H1 (cell line): Measurements from ENCODE around the gene TMUB2. TPM values are rescaled to one million over a fixed set of nuclear protein-coding genes. Genes with fewer than 3 reads are reported as not detected.

Experiments used
- CTCF ChIA-PET: fragments of 300-600 bp; sonication (Branson Sonifier 250); formaldehyde crosslinking; loops from one replicate; lab custom pipeline; 2021; ENCODE audit not compliant: partially characterized antibody; lab: Charles Lee
- POLR2A ChIA-PET: fragments of 300-600 bp; sonication (Branson Sonifier 250); formaldehyde crosslinking; loops from one replicate; lab custom pipeline; 2021; ENCODE audit warnings: inconsistent platforms; ENCODE audit not compliant: partially characterized antibody; lab: Charles Lee
- DNase-seq, 2 experiments: peaks; one replicate each; pipeline versions ENCODE4 v3.0.0 to v3.0.0-alpha.2; 2010 to 2022; ENCODE audit warnings: low spot score in 2 of 2, low read depth in 1 of 2, mixed read lengths in 1 of 2
- FAIRE-seq: peaks from 2 replicates; lab custom pipeline; 2011; peaks lifted over from hg19 to GRCh38; lab: Jason Lieb, UNC
- H2AFZ ChIP-seq: 2 replicates; pipeline ENCODE4 v1.8.1; 2012; ENCODE audit warnings: low read length, inconsistent platforms
- H2AK5ac ChIP-seq: 2 replicates; pipeline ENCODE4 v1.6.1; 2013; ENCODE audit warnings: low read depth, low read length
- H2BK120ac ChIP-seq: replicated peaks from 2 replicates; pipeline ENCODE3; 2013; ENCODE audit warnings: low read depth, low read length, inconsistent platforms
- H2BK12ac ChIP-seq: 2 replicates; pipeline ENCODE4 v1.6.1; 2013; ENCODE audit warnings: low read depth, low read length
- H2BK15ac ChIP-seq: 2 replicates; pipeline ENCODE4 v1.6.1; 2013; ENCODE audit warnings: low read length
- H2BK20ac ChIP-seq: 2 replicates; pipeline ENCODE4 v1.6.1; 2013; ENCODE audit warnings: low read length
- H2BK5ac ChIP-seq: 2 replicates; pipeline ENCODE4 v1.6.1; 2013; ENCODE audit warnings: low read depth, low read length
- H3K14ac ChIP-seq: 2 replicates; pipeline ENCODE4 v1.6.1; 2013; ENCODE audit warnings: inconsistent platforms; ENCODE audit not compliant: insufficient read length
- H3K18ac ChIP-seq: 2 replicates; pipeline ENCODE4 v1.6.1; 2013; ENCODE audit warnings: low read length; ENCODE audit errors: extremely low read depth
- H3K23ac ChIP-seq: 2 replicates; pipeline ENCODE4 v1.6.1; 2013; ENCODE audit warnings: inconsistent platforms; ENCODE audit not compliant: insufficient read length
- H3K23me2 ChIP-seq: 2 replicates; pipeline ENCODE4 v1.6.1; 2013; ENCODE audit warnings: low read depth, low read length
- H3K27ac ChIP-seq: 2 replicates; pipeline ENCODE4 v1.6.1; 2011; ENCODE audit warnings: low read depth, low read length, inconsistent platforms
- H3K27me3 ChIP-seq, 4 experiments: replicated peaks in 1 of 4; 1 replicate in 1 of 4; 2 replicates in 3 of 4; pipeline versions ENCODE4 v1.6.1 to v1.8.1; 2011 to 2013; ENCODE audit warnings: low read length in 3 of 4, mild to moderate bottlenecking in 3 of 4, inconsistent platforms in 2 of 4, mixed read lengths in 2 of 4, moderate library complexity in 1 of 4; ENCODE audit not compliant: control insufficient read depth in 3 of 4, insufficient read depth in 3 of 4; ENCODE audit errors: extremely low read depth in 1 of 4
- H3K36me3 ChIP-seq, 4 experiments: 2 replicates each; pipeline versions ENCODE4 v1.6.1 to v1.8.1; 2011 to 2013; ENCODE audit warnings: mild to moderate bottlenecking in 4 of 4, low read length in 3 of 4, moderate library complexity in 2 of 4, control low read depth in 1 of 4, inconsistent platforms in 1 of 4; ENCODE audit not compliant: insufficient read depth in 4 of 4, control insufficient read depth in 2 of 4
- H3K4ac ChIP-seq: replicated peaks from 2 replicates; pipeline ENCODE3; 2013; ENCODE audit warnings: low read length, low read depth, mixed read lengths, inconsistent platforms; ENCODE audit not compliant: insufficient read length
- H3K4me1 ChIP-seq, 4 experiments: replicated peaks in 1 of 4; 1 replicate in 1 of 4; 2 replicates in 3 of 4; pipeline versions ENCODE4 v1.6.1 to v1.8.1; 2011 to 2013; ENCODE audit warnings: low read length in 3 of 4, inconsistent platforms in 2 of 4, mixed read lengths in 1 of 4; ENCODE audit not compliant: insufficient read depth in 4 of 4, control insufficient read depth in 3 of 4
- H3K4me2 ChIP-seq, 2 experiments: 2 replicates each; pipeline versions ENCODE4 v1.6.1 to v1.8.1; 2011 to 2013; ENCODE audit warnings: low read depth in 2 of 2, low read length in 2 of 2, control low read depth in 1 of 2, inconsistent platforms in 1 of 2, mild to moderate bottlenecking in 1 of 2; ENCODE audit not compliant: insufficient read depth in 1 of 2
- H3K4me3 ChIP-seq, 4 experiments: fragments of 200-600, 300-600 bp in 1 of 4; sonication (generic), shearing (Covaris generic), sonication (Bioruptor Twin) in 1 of 4; 2 replicates each; pipeline versions ENCODE4 v1.5.1 to v1.8.1; 2011 to 2016; ENCODE audit warnings: low read length in 4 of 4, low read depth in 3 of 4, control low read depth in 2 of 4, inconsistent platforms in 2 of 4, mild to moderate bottlenecking in 2 of 4, mixed read lengths in 1 of 4, moderate library complexity in 1 of 4; ENCODE audit not compliant: insufficient read depth in 2 of 4; ENCODE audit errors: extremely low read depth in 1 of 4
- H3K56ac ChIP-seq: replicated peaks from 2 replicates; pipeline ENCODE3; 2013; ENCODE audit warnings: low read depth, mild to moderate bottlenecking, mixed read lengths, low read length, inconsistent platforms; ENCODE audit not compliant: insufficient read length
- H3K79me1 ChIP-seq: 2 replicates; pipeline ENCODE4 v1.6.1; 2013; ENCODE audit warnings: low read depth, low read length, control low read depth
- H3K79me2 ChIP-seq, 2 experiments: 2 replicates each; pipeline versions ENCODE4 v1.6.1 to v1.8.1; 2012 to 2013; ENCODE audit warnings: low read length in 2 of 2, mild to moderate bottlenecking in 2 of 2, inconsistent platforms in 1 of 2; ENCODE audit not compliant: insufficient read depth in 2 of 2, control insufficient read depth in 1 of 2
- H3K9ac ChIP-seq, 4 experiments: replicated peaks in 1 of 4; 1 replicate in 1 of 4; 2 replicates in 3 of 4; pipeline versions ENCODE4 v1.6.1 to v1.8.1; 2011 to 2013; ENCODE audit warnings: low read depth in 3 of 4, low read length in 3 of 4, control low read depth in 2 of 4, mild to moderate bottlenecking in 2 of 4, moderate library complexity in 2 of 4, inconsistent platforms in 1 of 4; ENCODE audit errors: extremely low read depth in 1 of 4
- H3K9me3 ChIP-seq, 2 experiments: 2 replicates each; pipeline versions ENCODE4 v1.6.1 to v1.8.1; 2012 to 2013; ENCODE audit warnings: mild to moderate bottlenecking in 2 of 2, moderate library complexity in 2 of 2, control low read depth in 1 of 2, inconsistent platforms in 1 of 2, low read depth in 1 of 2, low read length in 1 of 2, mixed read lengths in 1 of 2; ENCODE audit not compliant: insufficient read depth in 2 of 2
- H4K20me1 ChIP-seq, 2 experiments: replicated peaks in 1 of 2; 2 replicates each; pipeline versions ENCODE3 to v1.8.1; 2011 to 2013; ENCODE audit warnings: inconsistent platforms in 2 of 2, low read length in 2 of 2, mild to moderate bottlenecking in 1 of 2; ENCODE audit not compliant: insufficient read depth in 2 of 2, control insufficient read depth in 1 of 2
- H4K5ac ChIP-seq: 2 replicates; pipeline ENCODE4 v1.6.1; 2013; ENCODE audit warnings: low read length, low read depth, mixed read lengths, inconsistent platforms; ENCODE audit not compliant: insufficient read length
- H4K8ac ChIP-seq: 2 replicates; pipeline ENCODE4 v1.8.0; 2013; ENCODE audit warnings: mild to moderate bottlenecking, moderate library complexity, low read length, inconsistent platforms; ENCODE audit not compliant: insufficient read depth; ENCODE audit errors: extremely low read depth
- H4K91ac ChIP-seq: replicated peaks from 2 replicates; pipeline ENCODE3; 2013; ENCODE audit warnings: low read length, mixed read lengths, inconsistent platforms; ENCODE audit not compliant: insufficient read length
- CEBPB ChIP-seq: IDR thresholded peaks from 2 replicates; pipeline ENCODE4 v1.6.1; 2012; ENCODE audit warnings: low read depth, low read length
- EZH2 ChIP-seq: fragments of 200-600 bp; sonication (generic); IDR thresholded peaks from 2 replicates; pipeline ENCODE4 v1.7.1; 2012; ENCODE audit warnings: low read depth, mild to moderate bottlenecking, moderate library complexity, low read length, inconsistent platforms; ENCODE audit not compliant: severe bottlenecking
- GABPA ChIP-seq: IDR thresholded peaks from 2 replicates; pipeline ENCODE4 v1.6.1; 2011; ENCODE audit warnings: mild to moderate bottlenecking, low read length, moderate library complexity, borderline replicate concordance; ENCODE audit not compliant: insufficient read depth
- RBBP5 ChIP-seq: IDR thresholded peaks from 2 replicates; pipeline ENCODE4 v1.7.1; 2012; ENCODE audit warnings: low read depth, mild to moderate bottlenecking, inconsistent platforms, low read length, moderate library complexity, borderline replicate concordance
- RNF2 ChIP-seq: fragments of 200-900, 300-1000 bp; sonication (generic); IDR thresholded peaks from 2 replicates; pipeline ENCODE4 v1.7.1; 2016; ENCODE audit warnings: borderline replicate concordance, low read depth, mild to moderate bottlenecking, antibody characterized with exemption, low read length; ENCODE audit not compliant: poor library complexity, severe bottlenecking; ENCODE audit errors: missing control alignments
- RXRA ChIP-seq: IDR thresholded peaks from 2 replicates; pipeline ENCODE4 v1.6.1; 2011; ENCODE audit warnings: low read depth, mild to moderate bottlenecking, low read length, moderate library complexity; ENCODE audit not compliant: insufficient read depth
- SP2 ChIP-seq: IDR thresholded peaks from 2 replicates; pipeline ENCODE4 v1.6.1; 2012; ENCODE audit warnings: mild to moderate bottlenecking, low read length, inconsistent platforms
- TCF12 ChIP-seq: IDR thresholded peaks from 2 replicates; pipeline ENCODE4 v1.6.1; 2011; ENCODE audit warnings: low read depth, mild to moderate bottlenecking, low read length
- YY1 ChIP-seq: IDR thresholded peaks from 2 replicates; pipeline ENCODE4 v1.6.1; 2011; ENCODE audit warnings: low read depth, mild to moderate bottlenecking, low read length
- ZNF274 ChIP-seq: IDR thresholded peaks from 2 replicates; pipeline ENCODE4 v1.7.0; 2012; ENCODE audit warnings: low read length, borderline replicate concordance; ENCODE audit errors: extremely low read depth
- WGBS, 2 experiments: shearing (Covaris generic) in 1 of 2; methylation state at CpG; one replicate each; pipeline versions ENCODE4 v1.1.6 to v1.1.7; 2013 to 2015; ENCODE audit warnings: low lambda C conversion rate in 2 of 2, mixed read lengths in 2 of 2, inconsistent platforms in 1 of 2, low coverage in 1 of 2, missing lambda C conversion rate in 1 of 2; ENCODE audit not compliant: insufficient replicate concordance in 2 of 2, insufficient coverage in 1 of 2, insufficient read length in 1 of 2; ENCODE audit errors: extremely low coverage in 1 of 2, missing lambda C conversion rate in 1 of 2; 5-methylcytosine and 5-hydroxymethylcytosine counted together
- polyA plus RNA-seq, 7 experiments: library from polyadenylated mRNA; depleted of rRNA in 3 of 7; stranded (reverse) in 5 of 7; unstranded in 2 of 7; fragments of >200 nt in 5 of 7; fragments of 200-250 nt in 2 of 7; gene quantifications; 1 replicate in 5 of 7; 2 replicates in 1 of 7; 4 replicates in 1 of 7; pipeline versions ENCODE4 v1.2.1 to v1.2.3, GENCODE V29; 2011 to 2013; ENCODE audit warnings: missing spikeins in 2 of 7, mixed read lengths in 2 of 7
- total RNA-seq: library from RNA; stranded (reverse); fragmentation: NEBNext Ultra II Directional; extraction: Animal tissue kit (Norgen Biotek cat#: 25700); gene quantifications from 2 replicates; pipeline ENCODE4 v1.2.1, GENCODE V29; 2021
- TF ChIP-seq, protein P1 (sequence below): IDR thresholded peaks from 2 replicates; pipeline ENCODE4 v1.6.1; 2011; ENCODE audit warnings: low read length, improper control_type of control experiment

Gene TMUB2
- total and polyA plus RNA-seq, 2 of the 8 experiments (the other 6 are each of a cell fraction or from before 2014, with no cell fraction given): 18.5 to 30.5 TPM

DNA sequence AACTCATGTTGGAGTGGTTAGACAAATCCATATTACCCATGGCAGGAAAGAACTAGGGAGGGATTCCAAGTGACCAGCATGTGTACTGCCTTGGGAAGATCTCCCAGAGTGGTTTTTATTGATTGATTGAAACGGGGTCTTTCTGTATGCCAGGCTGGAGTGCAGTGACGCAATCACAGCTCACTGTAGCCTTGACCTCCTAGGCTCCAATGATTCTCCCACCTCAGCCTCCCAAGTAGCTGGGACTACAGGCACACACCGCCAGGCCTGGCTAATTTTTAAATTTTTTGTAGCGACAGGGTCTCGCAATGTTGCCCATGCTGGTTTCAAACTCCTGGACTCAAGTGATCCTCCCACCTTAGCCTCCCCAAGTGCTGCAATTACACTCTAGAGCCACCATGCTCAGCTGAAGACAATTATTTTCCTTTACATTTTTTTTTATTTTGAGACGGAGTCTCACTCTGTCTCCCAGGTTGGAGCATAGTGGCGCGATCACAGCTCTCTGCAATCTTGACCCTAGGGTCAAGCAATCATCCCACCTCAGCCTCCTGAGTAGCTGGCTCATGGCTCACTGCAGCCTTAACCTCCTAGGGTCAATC, 2.5 kb upstream of the TMUB2 start:
- no peak overlapping the region for H2BK5ac ChIP-seq
- 93% methylated on average over 8 of the region's 8 CpGs; no CpG with 5 or more reads in 1 of the 2 experiments for WGBS, 2 experiments
- H2BK12ac ChIP-seq: no peak overlapping the region
- no peak overlapping the region for H3K23ac ChIP-seq
- no peaks in the 10 kb centered on the region for H3K9me3 ChIP-seq
- H3K4me1 ChIP-seq: peaks cover 0 to 4% (median 0%) of the 10 kb centered on the region in 4 experiments; a peak in 1 of 7 replicates
- no peak for DNase-seq
- H3K18ac ChIP-seq: no peak overlapping the region
- H2AK5ac ChIP-seq: no peak overlapping the region
- H4K91ac ChIP-seq: no peak overlapping the region
- no peak overlapping the region for H3K14ac ChIP-seq
- H2BK120ac ChIP-seq: no peak overlapping the region
- no peak overlapping the region for H4K5ac ChIP-seq
- H3K4me2 ChIP-seq: peak overlapping the region in 1 of 2 experiments; percentile 76; a peak in 1 of 4 replicates
- no peak overlapping the region for H3K56ac ChIP-seq
- H3K4me3 ChIP-seq: no peak overlapping the region; a peak in 1 of 8 replicates
- no peaks in the 10 kb centered on the region for H3K27me3 ChIP-seq
- H3K79me2 ChIP-seq: peaks cover 5 to 39% of the 10 kb centered on the region in 2 experiments; a peak in 3 of 4 replicates
- no peak for FAIRE-seq
- ChIA-PET POLR2A (interaction anchor here (0.7 to 5.8 kb wide), 7 partner anchors 9 to 185 kb away, joined by 3 to 84 read pairs (median 3); partner anchors contain the start of gene ASB16), CTCF (interaction anchor here (0.9 to 6.3 kb wide), 11 partner anchors 12 to 167 kb away, joined by 3 to 36 read pairs (median 4); partner anchors contain the start of gene ASB16)
- no peak overlapping the region for H2AFZ ChIP-seq
- H3K36me3 ChIP-seq: peaks cover 10 to 19% (median 15%) of the 10 kb centered on the region in 4 experiments
- peaks cover 9% of the 10 kb centered on the region for H3K79me1 ChIP-seq
- H4K20me1 ChIP-seq: peaks cover 0 to 5% of the 10 kb centered on the region in 2 experiments
- no peak overlapping the region for H4K8ac ChIP-seq
- no peak overlapping the region for H3K27ac ChIP-seq
- no peak overlapping the region for H2BK15ac ChIP-seq
- H3K23me2 ChIP-seq: no peaks in the 10 kb centered on the region; the same call in 1 of the 2 replicates
- H3K9ac ChIP-seq: no peak overlapping the region; a peak in 1 of 7 replicates
- no peak overlapping the region for H3K4ac ChIP-seq
- no peak overlapping the region for H2BK20ac ChIP-seq
- TF ChIP-seq YY1: no peak
- TF ChIP-seq RNF2: no peak
- TF ChIP-seq GABPA: no peak
- no peak for TF ChIP-seq CEBPB
- TF ChIP-seq RBBP5: no peak
- no peak for TF ChIP-seq SP2
- TF ChIP-seq, protein P1, sequence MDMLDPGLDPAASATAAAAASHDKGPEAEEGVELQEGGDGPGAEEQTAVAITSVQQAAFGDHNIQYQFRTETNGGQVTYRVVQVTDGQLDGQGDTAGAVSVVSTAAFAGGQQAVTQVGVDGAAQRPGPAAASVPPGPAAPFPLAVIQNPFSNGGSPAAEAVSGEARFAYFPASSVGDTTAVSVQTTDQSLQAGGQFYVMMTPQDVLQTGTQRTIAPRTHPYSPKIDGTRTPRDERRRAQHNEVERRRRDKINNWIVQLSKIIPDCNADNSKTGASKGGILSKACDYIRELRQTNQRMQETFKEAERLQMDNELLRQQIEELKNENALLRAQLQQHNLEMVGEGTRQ: no peak
- no peak for TF ChIP-seq EZH2
- TF ChIP-seq ZNF274: no peak
- no peak for TF ChIP-seq TCF12
- TF ChIP-seq RXRA: no peak
